ENCODE measurements around the gene TMEM150B. TPM values are rescaled to one million over a fixed set of nuclear protein-coding genes. Genes with fewer than 3 reads are reported as not detected.
A peak's percentile ranks its signal among the peaks of the same experiment; 100 is the strongest.

Gene TMEM150B
- total and polyA plus RNA-seq, 9 donors: 0.36 to 3.8 (median 0.81) TPM

DNA sequence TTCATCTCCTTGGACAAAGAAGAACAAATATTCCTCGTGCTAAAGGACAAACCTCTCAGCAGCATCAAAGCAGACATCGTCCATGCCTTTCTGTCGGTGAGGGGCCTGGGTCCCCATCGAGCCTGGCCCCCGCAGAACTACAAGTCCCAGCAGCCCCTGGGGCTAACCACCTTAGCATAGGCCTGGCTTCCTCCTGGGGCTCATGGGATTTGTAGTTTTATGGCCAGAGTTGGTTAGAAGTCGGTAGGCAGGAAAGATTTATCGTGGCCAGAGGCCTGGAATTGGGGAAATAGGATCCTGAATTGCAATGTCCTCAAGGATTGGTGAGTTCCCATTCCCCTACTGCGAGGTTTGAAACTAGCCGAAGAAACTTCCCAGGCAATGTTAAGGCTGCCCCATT lies 19.6 kb downstream of the TMEM150B start:
- H3K27ac ChIP-seq (ENCODE audit: low read length): no peak overlapping the region
- DNase-seq: peak; percentile 63
- WGBS (ENCODE audit: insufficient coverage): 67% methylated on average over 8 of the region's 9 CpGs
- H3K9me3 ChIP-seq (replicated peaks; ENCODE audit: control insufficient read depth, low read depth, low read length): no peaks in the 10 kb centered on the region
- peaks cover 11% of the 10 kb centered on the region for H3K4me1 ChIP-seq (ENCODE audit: control insufficient read depth, insufficient read depth, low read length)
- peaks cover 36% of the 10 kb centered on the region for H3K36me3 ChIP-seq (ENCODE audit: control insufficient read depth, insufficient read depth, low read length)
- H3K27me3 ChIP-seq (ENCODE audit: control insufficient read depth, insufficient read depth, low read length): no peaks in the 10 kb centered on the region
- H3K4me3 ChIP-seq (ENCODE audit: low read length): no peak overlapping the region

DNA sequence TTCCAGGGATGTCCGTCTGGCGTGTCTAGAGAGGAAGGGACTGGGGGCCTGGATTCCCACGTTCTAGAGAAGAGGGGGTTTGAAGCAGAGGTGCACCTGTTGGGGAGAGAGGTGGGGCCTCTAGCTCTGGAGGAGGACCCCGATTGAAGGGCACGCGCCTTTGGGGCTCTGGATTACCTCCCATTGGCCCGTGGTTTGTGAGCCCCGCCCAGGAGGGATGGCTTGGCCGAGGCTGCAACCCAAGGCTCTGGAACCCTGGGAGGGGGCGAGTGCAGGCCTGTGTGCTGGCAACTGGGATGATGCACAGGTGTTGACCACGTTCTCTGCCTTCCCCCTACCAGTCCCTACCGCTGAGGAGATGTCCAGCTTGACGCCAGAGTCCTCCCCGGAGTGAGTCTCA lies 20.2 kb downstream of the TMEM150B start:
- Histone ChIP-seq H3K27ac (ENCODE audit: low read length) (no peak overlapping the region), H3K36me3 (ENCODE audit: control insufficient read depth, insufficient read depth, low read length) (peaks cover 37% of the 10 kb centered on the region), H3K27me3 (ENCODE audit: control insufficient read depth, insufficient read depth, low read length) (no peaks in the 10 kb centered on the region), H3K4me3 (ENCODE audit: low read length) (no peak overlapping the region), H3K9me3 (replicated peaks; ENCODE audit: control insufficient read depth, low read depth, low read length) (no peaks in the 10 kb centered on the region), H3K4me1 (ENCODE audit: control insufficient read depth, insufficient read depth, low read length) (peaks cover 11% of the 10 kb centered on the region)
- 76% methylated on average over 8 of the region's 14 CpGs for WGBS (ENCODE audit: insufficient coverage)
- no peak for DNase-seq

DNA sequence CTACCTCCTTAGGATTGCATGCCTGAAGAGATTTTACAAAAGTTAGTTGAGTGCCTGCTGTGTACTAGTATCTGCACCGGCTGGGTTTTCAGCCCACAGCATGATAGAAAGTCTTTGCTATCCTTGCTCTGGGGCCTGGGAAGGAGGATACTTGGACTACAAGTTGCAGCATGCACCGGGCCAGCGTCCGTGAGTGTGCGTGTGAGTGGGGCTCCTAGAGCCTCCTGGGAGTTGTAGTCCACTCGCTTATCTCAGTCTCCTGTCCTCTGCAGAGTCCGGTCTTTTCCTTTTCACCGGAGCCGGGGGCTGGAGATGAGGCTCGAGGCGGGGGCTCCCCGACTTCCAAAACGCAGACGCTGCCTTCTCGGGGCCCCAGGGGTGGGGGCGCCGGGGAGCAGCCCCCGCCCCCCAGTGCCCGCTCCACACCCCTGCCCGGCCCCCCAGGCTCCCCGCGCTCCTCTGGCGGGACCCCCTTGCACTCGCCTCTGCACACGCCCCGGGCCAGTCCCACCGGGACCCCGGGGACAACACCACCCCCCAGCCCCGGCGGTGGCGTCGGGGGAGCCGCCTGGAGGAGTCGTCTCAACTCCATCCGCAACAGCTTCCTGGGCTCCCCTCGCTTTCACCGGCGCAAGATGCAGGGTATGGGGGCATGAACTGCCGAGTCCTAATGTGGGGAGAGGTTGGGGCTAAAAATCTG lies 20.7 kb downstream of the TMEM150B start:
- Histone ChIP-seq H3K27me3 (ENCODE audit: control insufficient read depth, insufficient read depth, low read length) (no peaks in the 10 kb centered on the region), H3K9me3 (replicated peaks; ENCODE audit: control insufficient read depth, low read depth, low read length) (no peaks in the 10 kb centered on the region), H3K4me3 (ENCODE audit: low read length) (no peak overlapping the region), H3K36me3 (ENCODE audit: control insufficient read depth, insufficient read depth, low read length) (peaks cover 41% of the 10 kb centered on the region), H3K27ac (ENCODE audit: low read length) (no peak overlapping the region), H3K4me1 (ENCODE audit: control insufficient read depth, insufficient read depth, low read length) (peaks cover 11% of the 10 kb centered on the region)
- WGBS (ENCODE audit: insufficient coverage): 88% methylated on average over 23 of the region's 39 CpGs
- peak; percentile 50 for DNase-seq

DNA sequence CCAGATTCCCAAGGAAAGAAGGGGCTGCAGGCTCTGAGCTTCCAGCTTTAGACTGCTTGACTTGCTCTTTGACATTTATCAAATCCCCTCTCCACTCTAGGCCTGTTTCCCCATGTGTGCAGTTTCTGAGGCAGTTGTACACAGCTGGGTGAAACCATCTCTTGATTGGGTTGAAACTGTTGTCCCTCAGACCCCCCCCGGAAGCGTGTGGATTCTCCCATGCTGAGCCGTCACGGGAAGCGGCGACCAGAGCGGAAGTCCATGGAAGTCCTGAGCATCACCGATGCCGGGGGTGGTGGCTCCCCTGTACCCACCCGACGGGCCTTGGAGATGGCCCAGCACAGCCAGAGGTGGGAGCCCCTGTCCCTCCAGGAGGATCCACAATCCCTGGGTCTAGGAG lies 21.7 kb downstream of the TMEM150B start:
- no peak overlapping the region for H3K27ac ChIP-seq (ENCODE audit: low read length)
- H3K27me3 ChIP-seq (ENCODE audit: control insufficient read depth, insufficient read depth, low read length): no peaks in the 10 kb centered on the region
- 90% methylated on average over 11 of the region's 11 CpGs for WGBS (ENCODE audit: insufficient coverage)
- no peak for DNase-seq
- H3K4me1 ChIP-seq (ENCODE audit: control insufficient read depth, insufficient read depth, low read length): peaks cover 11% of the 10 kb centered on the region
- no peaks in the 10 kb centered on the region for H3K9me3 ChIP-seq (replicated peaks; ENCODE audit: control insufficient read depth, low read depth, low read length)
- no peak overlapping the region for H3K4me3 ChIP-seq (ENCODE audit: low read length)
- H3K36me3 ChIP-seq (ENCODE audit: control insufficient read depth, insufficient read depth, low read length): peaks cover 41% of the 10 kb centered on the region

DNA sequence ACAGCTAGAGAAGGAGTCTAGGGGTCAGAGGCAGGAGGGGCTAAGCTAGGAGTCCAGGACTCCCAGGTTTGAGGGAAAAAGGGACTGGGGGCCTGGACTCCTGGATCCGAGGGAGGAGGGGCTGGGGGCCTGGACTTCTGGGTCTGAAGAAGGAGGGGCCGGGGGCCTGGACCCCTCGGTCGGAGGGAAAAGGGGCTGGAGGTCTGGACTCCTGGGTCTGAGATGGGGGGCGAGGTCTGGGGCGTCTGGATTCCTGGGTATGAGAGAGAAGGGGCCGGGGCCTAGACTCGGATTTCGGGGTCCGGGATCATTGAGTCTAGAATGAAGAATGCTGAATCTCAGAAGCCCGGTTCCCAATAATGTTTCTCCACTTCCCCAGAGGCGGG lies 22.8 kb downstream of the TMEM150B start:
- Histone ChIP-seq H3K36me3 (ENCODE audit: control insufficient read depth, insufficient read depth, low read length) (peaks cover 39% of the 10 kb centered on the region), H3K27me3 (ENCODE audit: control insufficient read depth, insufficient read depth, low read length) (no peaks in the 10 kb centered on the region), H3K9me3 (replicated peaks; ENCODE audit: control insufficient read depth, low read depth, low read length) (no peaks in the 10 kb centered on the region), H3K4me3 (ENCODE audit: low read length) (no peak overlapping the region), H3K27ac (ENCODE audit: low read length) (no peak overlapping the region), H3K4me1 (ENCODE audit: control insufficient read depth, insufficient read depth, low read length) (peaks cover 11% of the 10 kb centered on the region)
- no peak for DNase-seq
- WGBS (ENCODE audit: insufficient coverage): 83% methylated on average over 9 of the region's 12 CpGs

DNA sequence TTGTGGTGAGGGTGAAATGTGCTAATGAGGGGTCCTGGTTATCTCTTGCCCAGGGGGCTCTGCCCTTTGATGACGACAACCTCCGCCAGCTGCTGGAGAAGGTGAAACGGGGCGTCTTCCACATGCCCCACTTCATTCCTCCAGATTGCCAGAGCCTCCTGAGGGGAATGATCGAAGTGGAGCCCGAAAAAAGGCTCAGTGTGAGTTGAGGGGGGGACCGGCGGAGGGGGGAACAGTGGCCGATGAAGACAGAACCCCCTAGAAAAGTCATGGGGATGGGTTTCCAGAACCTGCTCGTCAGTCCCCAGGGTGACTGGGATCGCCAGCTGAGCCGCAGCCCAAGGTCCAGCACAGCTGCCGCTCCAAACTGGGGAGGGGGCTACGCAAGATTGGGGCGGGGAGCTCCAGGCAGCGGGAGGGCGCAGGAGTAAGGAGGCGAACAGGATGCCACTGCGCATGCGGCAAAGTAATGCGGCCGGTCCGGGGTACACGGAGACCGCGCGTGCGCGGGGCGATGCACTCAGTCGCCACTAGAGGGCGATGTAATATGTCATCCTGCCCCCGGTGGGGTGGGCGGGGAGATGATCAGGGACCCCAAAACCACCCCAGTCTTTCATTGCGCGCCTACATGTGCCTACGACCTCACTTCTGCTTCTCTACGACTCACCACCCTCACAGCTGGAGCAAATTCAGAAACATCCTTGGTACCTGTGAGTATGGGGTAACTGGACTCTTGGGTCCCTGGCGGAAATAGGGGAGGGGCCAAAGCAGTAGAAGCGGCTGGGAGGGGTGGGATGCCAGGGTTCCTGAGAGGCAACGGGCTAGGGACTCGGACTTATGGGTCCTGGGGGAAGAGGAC lies 23.5 kb downstream of the TMEM150B start:
- Histone ChIP-seq H3K4me3 (ENCODE audit: low read length) (peak overlapping the region; percentile 37), H3K4me1 (ENCODE audit: control insufficient read depth, insufficient read depth, low read length) (peaks cover 11% of the 10 kb centered on the region), H3K27me3 (ENCODE audit: control insufficient read depth, insufficient read depth, low read length) (no peaks in the 10 kb centered on the region), H3K27ac (ENCODE audit: low read length) (peak overlapping the region; percentile 4), H3K36me3 (ENCODE audit: control insufficient read depth, insufficient read depth, low read length) (peaks cover 37% of the 10 kb centered on the region), H3K9me3 (replicated peaks; ENCODE audit: control insufficient read depth, low read depth, low read length) (no peaks in the 10 kb centered on the region)
- WGBS (ENCODE audit: insufficient coverage): 6% methylated on average over 22 of the region's 42 CpGs
- peak; percentile 89 for DNase-seq

DNA sequence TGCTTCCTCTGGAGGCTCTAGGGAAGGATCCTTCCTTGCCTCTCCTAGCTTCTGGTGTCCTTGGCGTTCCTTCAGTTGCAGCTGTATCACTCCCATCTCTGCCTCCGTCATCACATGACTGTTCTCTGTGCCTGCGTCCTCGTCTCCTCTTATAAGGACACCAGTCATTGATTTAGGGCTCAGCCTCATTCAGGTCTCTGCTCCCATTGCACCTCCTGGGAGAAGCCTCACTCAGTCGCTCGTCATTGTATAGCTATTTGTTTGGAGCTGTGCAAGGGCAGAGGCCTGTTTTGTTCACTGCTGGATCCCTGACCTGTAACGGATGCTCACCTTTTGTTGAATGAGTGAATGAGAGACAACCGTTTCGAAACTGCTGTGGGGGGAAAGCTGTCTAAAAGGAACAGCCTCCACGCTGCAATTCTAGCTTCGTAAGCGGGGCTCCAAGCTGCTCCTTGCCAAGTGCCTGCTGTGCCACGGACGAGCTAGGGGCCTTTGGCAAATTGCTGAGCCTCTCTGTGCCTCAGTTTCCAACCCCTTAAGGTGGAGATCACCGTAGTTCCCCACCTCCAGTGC lies 24.2 kb downstream of the TMEM150B start:
- peaks cover 36% of the 10 kb centered on the region for H3K36me3 ChIP-seq (ENCODE audit: control insufficient read depth, insufficient read depth, low read length)
- H3K27me3 ChIP-seq (ENCODE audit: control insufficient read depth, insufficient read depth, low read length): no peaks in the 10 kb centered on the region
- H3K4me3 ChIP-seq (ENCODE audit: low read length): no peak overlapping the region
- 61% methylated on average over 11 of the region's 15 CpGs for WGBS (ENCODE audit: insufficient coverage)
- H3K9me3 ChIP-seq (replicated peaks; ENCODE audit: control insufficient read depth, low read depth, low read length): no peaks in the 10 kb centered on the region
- no peak for DNase-seq
- H3K4me1 ChIP-seq (ENCODE audit: control insufficient read depth, insufficient read depth, low read length): peaks cover 11% of the 10 kb centered on the region
- H3K27ac ChIP-seq (ENCODE audit: low read length): no peak overlapping the region

DNA sequence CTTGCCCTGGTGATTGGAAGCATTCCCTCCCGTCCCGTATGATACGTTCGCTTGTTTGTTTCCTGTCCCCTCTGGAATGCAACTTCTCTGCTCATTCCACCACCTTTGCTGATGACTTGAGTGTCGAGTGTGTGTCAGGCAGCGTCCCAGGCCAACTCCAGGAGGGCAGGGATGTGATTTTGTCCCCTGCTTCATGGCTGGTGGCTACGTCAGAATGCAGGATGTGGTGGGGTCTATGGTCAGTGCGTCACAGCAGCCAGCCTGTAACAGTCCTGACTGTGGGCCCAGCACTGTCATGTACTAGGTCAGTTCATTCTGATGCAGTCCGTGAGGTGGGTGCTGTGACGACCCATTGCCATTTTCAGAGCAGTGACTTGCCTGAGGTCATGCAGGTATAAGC lies 25.1 kb downstream of the TMEM150B start:
- 91% methylated on average over 6 of the region's 10 CpGs for WGBS (ENCODE audit: insufficient coverage)
- H3K27ac ChIP-seq (ENCODE audit: low read length): no peak overlapping the region

DNA sequence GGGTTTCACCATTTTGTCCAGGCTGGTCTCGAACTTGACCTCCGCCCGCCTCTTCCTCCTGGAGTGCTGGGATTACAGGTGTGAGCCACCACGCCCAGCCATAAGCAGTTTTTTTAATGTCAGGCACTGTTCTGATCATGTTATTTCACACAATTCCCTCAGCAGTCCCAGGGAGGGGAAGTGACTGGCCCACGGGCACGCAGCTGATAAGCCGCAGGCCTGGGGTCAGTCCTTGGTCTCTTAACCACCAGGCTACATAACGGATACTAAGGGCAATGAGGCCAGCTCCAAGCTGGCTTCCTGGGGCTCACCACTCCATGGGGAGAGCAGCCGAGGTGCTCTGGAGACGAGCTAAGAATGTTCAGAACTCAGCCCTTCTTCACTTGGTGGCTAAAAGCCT lies 27.9 kb downstream of the TMEM150B start:
- 91% methylated on average over 5 of the region's 10 CpGs for WGBS (ENCODE audit: insufficient coverage)
- Histone ChIP-seq H3K36me3 (ENCODE audit: control insufficient read depth, insufficient read depth, low read length) (peaks cover 34% of the 10 kb centered on the region), H3K27ac (ENCODE audit: low read length) (no peak overlapping the region), H3K27me3 (ENCODE audit: control insufficient read depth, insufficient read depth, low read length) (no peaks in the 10 kb centered on the region), H3K4me3 (ENCODE audit: low read length) (no peak overlapping the region), H3K4me1 (ENCODE audit: control insufficient read depth, insufficient read depth, low read length) (peaks cover 11% of the 10 kb centered on the region), H3K9me3 (replicated peaks; ENCODE audit: control insufficient read depth, low read depth, low read length) (no peaks in the 10 kb centered on the region)
- no peak for DNase-seq

More for the DNA sequence above, 25.1 kb downstream of the TMEM150B start:
- no peak for DNase-seq
- Histone ChIP-seq H3K27me3 (ENCODE audit: control insufficient read depth, insufficient read depth, low read length) (no peaks in the 10 kb centered on the region), H3K9me3 (replicated peaks; ENCODE audit: control insufficient read depth, low read depth, low read length) (no peaks in the 10 kb centered on the region), H3K36me3 (ENCODE audit: control insufficient read depth, insufficient read depth, low read length) (peaks cover 38% of the 10 kb centered on the region), H3K4me1 (ENCODE audit: control insufficient read depth, insufficient read depth, low read length) (peaks cover 11% of the 10 kb centered on the region), H3K4me3 (ENCODE audit: low read length) (no peak overlapping the region)

DNA sequence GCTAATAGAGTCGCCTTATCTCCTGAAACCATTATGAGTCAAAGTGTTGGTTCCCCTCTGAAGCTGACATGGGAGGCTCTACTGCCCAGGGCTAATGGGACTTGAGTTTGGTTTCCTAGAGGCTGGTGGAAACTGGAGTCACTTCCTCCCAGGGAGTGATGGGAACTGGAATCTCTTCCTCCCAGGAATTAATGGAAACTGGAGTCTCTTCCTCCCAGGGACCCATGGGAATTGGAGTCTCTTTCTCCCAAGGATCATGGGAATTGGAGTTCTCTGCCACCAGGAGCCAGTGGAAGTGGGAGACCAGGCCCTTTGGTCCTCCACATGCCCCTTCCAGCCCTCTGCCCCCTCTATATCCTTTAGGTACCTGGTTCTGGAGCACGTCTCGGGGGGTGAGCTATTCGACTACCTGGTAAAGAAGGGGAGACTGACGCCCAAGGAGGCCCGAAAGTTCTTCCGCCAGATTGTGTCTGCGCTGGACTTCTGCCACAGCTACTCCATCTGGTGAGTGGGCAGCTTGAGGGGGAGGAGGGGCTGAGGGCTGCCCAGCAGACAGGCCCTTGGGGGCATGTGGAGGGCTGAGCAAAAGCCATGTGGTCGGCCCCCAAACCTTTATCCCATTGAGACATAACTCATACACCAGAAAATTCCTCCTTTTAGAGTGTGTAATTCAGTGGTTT lies 35.9 kb downstream of the TMEM150B start:
- no peak overlapping the region for H3K4me3 ChIP-seq (ENCODE audit: low read length)
- WGBS (ENCODE audit: insufficient coverage): no CpG with 5 or more reads among the region's 9 CpGs
- H3K9me3 ChIP-seq (replicated peaks; ENCODE audit: control insufficient read depth, low read depth, low read length): no peaks in the 10 kb centered on the region
- no peak overlapping the region for H3K27ac ChIP-seq (ENCODE audit: low read length)
- peaks cover 33% of the 10 kb centered on the region for H3K36me3 ChIP-seq (ENCODE audit: control insufficient read depth, insufficient read depth, low read length)
- DNase-seq: no peak
- H3K27me3 ChIP-seq (ENCODE audit: control insufficient read depth, insufficient read depth, low read length): no peaks in the 10 kb centered on the region
- peaks cover 14% of the 10 kb centered on the region for H3K4me1 ChIP-seq (ENCODE audit: control insufficient read depth, insufficient read depth, low read length)

All from muscle of leg (tissue), 11 donors.